ENCODE measurements around the gene ODAD4.

Gene ODAD4

DNA sequence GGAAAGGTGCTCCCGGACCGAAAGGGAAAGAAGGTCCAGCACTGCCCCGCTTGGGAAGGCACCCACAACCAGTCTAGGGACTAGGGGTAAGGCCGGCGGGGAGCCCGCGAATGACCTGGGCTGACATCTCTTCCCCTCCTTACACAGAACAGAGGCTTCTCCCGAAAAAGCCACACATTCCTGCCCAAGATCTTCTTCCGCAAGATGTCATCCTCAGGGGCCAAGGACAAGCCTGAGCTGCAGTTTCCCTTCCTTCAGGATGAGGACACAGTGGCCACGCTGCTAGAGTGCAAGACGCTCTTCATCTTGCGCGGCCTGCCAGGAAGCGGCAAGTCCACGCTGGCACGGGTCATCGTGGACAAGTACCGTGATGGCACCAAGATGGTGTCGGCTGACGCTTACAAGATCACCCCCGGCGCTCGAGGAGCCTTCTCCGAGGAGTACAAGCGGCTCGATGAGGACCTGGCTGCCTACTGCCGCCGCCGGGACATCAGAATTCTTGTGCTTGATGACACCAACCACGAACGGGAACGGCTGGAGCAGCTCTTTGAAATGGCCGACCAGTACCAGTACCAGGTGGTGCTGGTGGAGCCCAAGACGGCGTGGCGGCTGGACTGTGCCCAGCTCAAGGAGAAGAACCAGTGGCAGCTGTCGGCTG lies 37.6 kb downstream of the ODAD4 start:
- DNase-seq (ENCODE audit: low spot score) = no peak
- TF ChIP-seq, protein P1, sequence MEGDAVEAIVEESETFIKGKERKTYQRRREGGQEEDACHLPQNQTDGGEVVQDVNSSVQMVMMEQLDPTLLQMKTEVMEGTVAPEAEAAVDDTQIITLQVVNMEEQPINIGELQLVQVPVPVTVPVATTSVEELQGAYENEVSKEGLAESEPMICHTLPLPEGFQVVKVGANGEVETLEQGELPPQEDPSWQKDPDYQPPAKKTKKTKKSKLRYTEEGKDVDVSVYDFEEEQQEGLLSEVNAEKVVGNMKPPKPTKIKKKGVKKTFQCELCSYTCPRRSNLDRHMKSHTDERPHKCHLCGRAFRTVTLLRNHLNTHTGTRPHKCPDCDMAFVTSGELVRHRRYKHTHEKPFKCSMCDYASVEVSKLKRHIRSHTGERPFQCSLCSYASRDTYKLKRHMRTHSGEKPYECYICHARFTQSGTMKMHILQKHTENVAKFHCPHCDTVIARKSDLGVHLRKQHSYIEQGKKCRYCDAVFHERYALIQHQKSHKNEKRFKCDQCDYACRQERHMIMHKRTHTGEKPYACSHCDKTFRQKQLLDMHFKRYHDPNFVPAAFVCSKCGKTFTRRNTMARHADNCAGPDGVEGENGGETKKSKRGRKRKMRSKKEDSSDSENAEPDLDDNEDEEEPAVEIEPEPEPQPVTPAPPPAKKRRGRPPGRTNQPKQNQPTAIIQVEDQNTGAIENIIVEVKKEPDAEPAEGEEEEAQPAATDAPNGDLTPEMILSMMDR (IDR thresholded peaks at IDR 0.05; ENCODE audit: extremely low read depth, missing control alignments) = no peak

DNA sequence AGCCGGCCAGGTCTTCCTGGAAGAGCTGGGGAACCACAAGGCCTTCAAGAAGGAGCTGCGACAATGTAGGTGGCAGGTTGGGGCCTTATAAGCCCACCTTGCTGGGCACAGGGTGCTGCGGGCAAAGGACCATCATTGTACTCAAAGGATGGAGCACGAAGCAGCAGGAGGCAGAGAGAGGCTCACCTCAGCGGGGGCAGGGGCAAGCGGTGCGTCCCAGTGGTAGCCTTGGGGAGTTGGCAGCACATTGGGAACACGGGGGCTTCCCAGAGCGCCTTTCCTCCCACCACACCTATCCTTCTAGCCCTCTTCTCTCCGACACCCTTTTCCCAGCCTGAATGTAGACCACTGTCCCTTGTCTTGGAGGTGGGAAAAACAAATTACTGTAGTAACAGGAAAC lies 38.3 kb downstream of the ODAD4 start:
- DNase-seq (ENCODE audit: low spot score) = no peak
- TF ChIP-seq, protein P1 (IDR thresholded peaks at IDR 0.05; ENCODE audit: extremely low read depth, missing control alignments) = no peak

DNA sequence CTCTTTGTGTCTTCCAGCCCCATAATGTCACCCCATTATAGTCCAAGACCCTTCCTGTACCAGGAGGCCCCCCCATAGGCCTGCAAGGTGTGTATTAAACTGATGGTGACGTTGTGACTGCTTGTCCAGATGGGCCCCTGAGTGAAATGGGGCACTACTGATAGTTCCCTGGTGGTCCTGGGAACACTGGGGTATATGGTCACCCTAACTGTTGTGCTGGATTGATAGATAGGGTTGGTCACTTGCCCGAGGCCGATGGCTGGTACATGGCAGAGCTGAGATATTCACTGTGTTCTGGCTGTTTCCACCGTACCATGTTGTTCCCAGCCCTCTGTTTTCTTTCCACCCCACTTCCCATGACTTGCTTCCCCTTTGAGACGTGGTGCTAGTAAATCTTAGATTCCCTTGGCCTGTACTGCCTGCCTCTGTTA lies 40.5 kb downstream of the ODAD4 start:
- DNase-seq (ENCODE audit: low spot score) = no peak

DNA sequence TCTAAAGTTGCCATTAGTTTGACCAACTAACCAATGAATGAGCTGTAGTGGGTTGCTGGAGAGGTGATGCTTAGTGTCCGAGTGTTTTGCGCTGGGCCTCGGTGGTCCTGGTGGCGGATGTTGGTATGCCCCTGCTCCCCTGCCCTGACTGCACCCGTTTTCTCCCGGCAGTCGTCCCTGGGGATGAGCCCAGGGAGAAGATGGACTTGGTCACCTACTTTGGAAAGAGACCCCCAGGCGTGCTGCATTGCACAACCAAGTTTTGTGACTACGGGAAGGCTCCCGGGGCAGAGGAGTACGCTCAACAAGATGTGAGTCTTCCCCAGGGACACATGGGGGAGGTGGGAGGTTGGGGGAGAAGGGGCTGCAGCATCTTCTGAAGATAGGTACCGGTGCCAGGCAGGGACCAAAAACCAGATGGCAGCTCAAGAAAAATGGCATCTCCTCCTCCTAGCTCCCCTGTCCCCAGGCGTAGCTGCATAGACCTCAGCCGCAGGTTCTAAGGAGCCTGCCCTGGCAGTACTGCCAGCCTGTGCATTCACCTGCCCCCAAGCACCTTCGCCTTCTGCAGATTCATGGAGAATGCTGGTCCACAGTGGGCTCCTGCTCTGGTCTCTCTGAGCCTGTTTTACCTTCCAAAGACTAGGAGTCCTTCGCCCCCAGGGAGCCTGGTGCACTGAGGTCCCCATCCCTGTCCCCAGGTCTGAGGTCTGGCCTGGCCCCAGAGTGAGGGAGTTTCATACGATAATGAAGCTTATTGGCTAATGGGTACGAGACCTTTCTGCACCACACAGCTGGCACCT lies 41.5 kb downstream of the ODAD4 start:
- no peak for DNase-seq (ENCODE audit: low spot score)
- TF ChIP-seq, protein P1 (IDR thresholded peaks at IDR 0.05; ENCODE audit: extremely low read depth, missing control alignments) = no peak

More for the DNA sequence above, 40.5 kb downstream of the ODAD4 start:
- TF ChIP-seq, protein P1 (IDR thresholded peaks at IDR 0.05; ENCODE audit: extremely low read depth, missing control alignments) = no peak

DNA sequence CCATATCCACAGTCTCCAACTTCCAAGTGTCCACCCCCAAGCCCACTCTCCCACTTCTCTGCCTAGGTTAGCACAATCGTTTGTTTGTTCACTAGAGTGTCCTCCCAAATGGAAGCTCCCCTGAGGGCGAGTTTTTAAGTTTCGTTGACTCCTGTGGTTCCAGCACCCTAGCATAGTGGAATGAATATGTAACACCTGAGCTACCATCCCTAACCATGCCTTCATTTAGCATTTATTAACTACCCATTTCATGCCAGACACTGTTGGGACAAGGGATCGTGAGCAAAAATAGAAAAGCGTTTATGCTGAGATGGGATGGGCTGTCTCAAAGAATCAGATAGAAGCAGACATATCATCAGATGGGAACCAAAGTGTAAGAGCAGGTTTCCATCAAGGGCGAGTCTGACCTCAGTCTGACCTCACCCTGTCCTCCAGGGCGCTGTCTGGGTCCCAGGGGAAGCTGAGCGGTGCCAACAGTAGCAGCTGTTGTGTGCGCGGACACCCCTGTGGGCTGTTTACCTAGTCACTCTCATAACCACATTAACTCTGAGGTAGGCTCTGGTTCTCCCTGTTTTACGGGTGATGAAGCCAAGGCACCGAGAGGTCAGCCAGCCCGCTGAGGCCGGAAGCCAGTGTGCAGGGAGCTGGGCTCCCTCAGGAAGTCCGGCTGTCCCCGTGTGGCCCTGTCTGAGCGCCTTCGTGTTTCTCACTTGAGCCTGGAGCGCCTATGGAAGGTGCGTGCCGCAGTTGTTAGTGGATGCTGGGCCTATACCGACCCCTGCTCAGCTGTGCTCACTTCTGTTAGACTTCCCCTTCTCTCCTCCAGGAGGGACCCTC lies 42.4 kb downstream of the ODAD4 start:
- no peak for DNase-seq (ENCODE audit: low spot score)
- TF ChIP-seq, protein P1 (IDR thresholded peaks at IDR 0.05; ENCODE audit: extremely low read depth, missing control alignments) = no peak

DNA sequence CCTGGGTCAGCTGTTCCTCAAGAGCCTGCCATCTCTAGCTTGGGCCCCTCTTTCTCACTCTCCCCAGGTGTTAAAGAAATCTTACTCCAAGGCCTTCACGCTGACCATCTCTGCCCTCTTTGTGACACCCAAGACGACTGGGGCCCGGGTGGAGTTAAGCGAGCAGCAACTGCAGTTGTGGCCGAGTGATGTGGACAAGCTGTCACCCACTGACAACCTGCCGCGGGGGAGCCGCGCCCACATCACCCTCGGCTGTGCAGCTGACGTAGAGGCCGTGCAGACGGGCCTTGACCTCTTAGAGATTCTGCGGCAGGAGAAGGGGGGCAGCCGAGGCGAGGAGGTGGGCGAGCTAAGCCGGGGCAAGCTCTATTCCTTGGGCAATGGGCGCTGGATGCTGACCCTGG lies 43.0 kb downstream of the ODAD4 start:
- DNase-seq (ENCODE audit: low spot score) = no peak
- TF ChIP-seq, protein P1 (IDR thresholded peaks at IDR 0.05; ENCODE audit: extremely low read depth, missing control alignments) = no peak

Measured in GM20000 (cell line).